ENCODE measurements around the gene PLEKHJ1.

DNA sequence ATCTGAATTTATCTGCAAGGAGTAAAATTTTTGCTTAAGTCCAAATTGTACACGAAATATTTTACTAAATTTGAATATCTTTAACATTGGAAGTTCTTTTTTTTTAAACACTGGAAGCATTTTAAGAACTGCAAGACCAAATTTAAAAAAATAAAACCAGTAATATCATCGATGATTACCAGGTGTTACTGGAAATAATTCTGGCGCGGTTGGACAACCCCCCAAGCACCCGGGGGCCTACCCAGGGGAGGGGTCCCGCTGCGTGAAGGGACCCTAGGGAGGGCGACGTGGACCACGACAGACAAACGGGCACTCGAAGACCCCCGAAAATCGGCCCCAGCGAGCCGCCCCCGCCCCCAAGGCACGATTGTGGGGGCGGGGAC, 32.7 kb upstream of the PLEKHJ1 start:
- TF ChIP-seq MAFK (IDR thresholded peaks at IDR 0.05; ENCODE audit: low read length) (no peak), USF2 (CRISPR knock-in tag; IDR thresholded peaks at IDR 0.05) (no peak), HDGF (IDR thresholded peaks at IDR 0.05) (no peak), HBP1 (CRISPR knock-in tag; IDR thresholded peaks at IDR 0.05) (no peak), JUNB (CRISPR knock-in tag; conservative IDR thresholded peaks at IDR 0.05) (no peak), ZFP1 (CRISPR knock-in tag; IDR thresholded peaks at IDR 0.05) (no peak), XRCC4 (IDR thresholded peaks at IDR 0.05; ENCODE audit: extremely low read depth, insufficient read depth, insufficient read length) (no peak), POLR2AphosphoS5 (IDR thresholded peaks at IDR 0.05; ENCODE audit: control insufficient read depth, insufficient read depth, low read depth, low read length) (no peak), ETS2 (tag; IDR thresholded peaks at IDR 0.05; ENCODE audit: borderline replicate concordance, poor library complexity, severe bottlenecking) (no peak), NRF1 (conservative IDR thresholded peaks at IDR 0.05 in 1 of 2, IDR thresholded peaks at IDR 0.05 in 1 of 2) (no peak), MNT (conservative IDR thresholded peaks at IDR 0.05) (no peak), ZNF785 (CRISPR knock-in tag; IDR thresholded peaks at IDR 0.05) (no peak)
- TF ChIP-seq, protein P1, sequence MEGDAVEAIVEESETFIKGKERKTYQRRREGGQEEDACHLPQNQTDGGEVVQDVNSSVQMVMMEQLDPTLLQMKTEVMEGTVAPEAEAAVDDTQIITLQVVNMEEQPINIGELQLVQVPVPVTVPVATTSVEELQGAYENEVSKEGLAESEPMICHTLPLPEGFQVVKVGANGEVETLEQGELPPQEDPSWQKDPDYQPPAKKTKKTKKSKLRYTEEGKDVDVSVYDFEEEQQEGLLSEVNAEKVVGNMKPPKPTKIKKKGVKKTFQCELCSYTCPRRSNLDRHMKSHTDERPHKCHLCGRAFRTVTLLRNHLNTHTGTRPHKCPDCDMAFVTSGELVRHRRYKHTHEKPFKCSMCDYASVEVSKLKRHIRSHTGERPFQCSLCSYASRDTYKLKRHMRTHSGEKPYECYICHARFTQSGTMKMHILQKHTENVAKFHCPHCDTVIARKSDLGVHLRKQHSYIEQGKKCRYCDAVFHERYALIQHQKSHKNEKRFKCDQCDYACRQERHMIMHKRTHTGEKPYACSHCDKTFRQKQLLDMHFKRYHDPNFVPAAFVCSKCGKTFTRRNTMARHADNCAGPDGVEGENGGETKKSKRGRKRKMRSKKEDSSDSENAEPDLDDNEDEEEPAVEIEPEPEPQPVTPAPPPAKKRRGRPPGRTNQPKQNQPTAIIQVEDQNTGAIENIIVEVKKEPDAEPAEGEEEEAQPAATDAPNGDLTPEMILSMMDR (IDR thresholded peaks at IDR 0.05 in 2 of 3, conservative IDR thresholded peaks at IDR 0.05 in 1 of 3; ENCODE audit: insufficient read depth in 2 of 3, low read depth in 1 of 3, low read length in 3 of 3), result no peak
- TF ChIP-seq, protein P2, sequence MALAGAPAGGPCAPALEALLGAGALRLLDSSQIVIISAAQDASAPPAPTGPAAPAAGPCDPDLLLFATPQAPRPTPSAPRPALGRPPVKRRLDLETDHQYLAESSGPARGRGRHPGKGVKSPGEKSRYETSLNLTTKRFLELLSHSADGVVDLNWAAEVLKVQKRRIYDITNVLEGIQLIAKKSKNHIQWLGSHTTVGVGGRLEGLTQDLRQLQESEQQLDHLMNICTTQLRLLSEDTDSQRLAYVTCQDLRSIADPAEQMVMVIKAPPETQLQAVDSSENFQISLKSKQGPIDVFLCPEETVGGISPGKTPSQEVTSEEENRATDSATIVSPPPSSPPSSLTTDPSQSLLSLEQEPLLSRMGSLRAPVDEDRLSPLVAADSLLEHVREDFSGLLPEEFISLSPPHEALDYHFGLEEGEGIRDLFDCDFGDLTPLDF (CRISPR knock-in tag; IDR thresholded peaks at IDR 0.05), result no peak

Data from K562 (cell line).